Stimulated activated CD4-positive, alpha-beta T cell treated with anti-CD3 and anti-CD28 coated beads, Interleukin-15, amount 100 ng/mL, for 48 hours (primary cell): ENCODE results near the gene TLR10.
"Not testable (repeated sequence)": the region's sequence is repeated elsewhere in the genome, so short reads cannot be mapped to it uniquely, and the experiment has no call there.

Experiments
- DNase-seq, 2 donors: peaks; one replicate each; pipeline ENCODE4 v3.0.0-alpha.2; 2020; ENCODE audit warnings: low read depth in 2 of 2

Gene TLR10

GRCh38 chr4:38782452-38783108 lies at the start of gene TLR10:
TLR10 (minus strand) TSS chr4:38782990; CDS start chr4:38775590, 7,400 bp downstream.
- no peak for DNase-seq

GRCh38 chr4:38832206-38832605 lies 49.4 kb upstream of the TLR10 start:
- no peak for DNase-seq

- no peak for DNase-seq
Measured at GRCh38 chr4:38831653-38832052, 48.9 kb upstream of the TLR10 start.

- DNase-seq, result no peak
Measured at GRCh38 chr4:38829237-38829636, 46.4 kb upstream of the TLR10 start.

GRCh38 chr4:38823766-38824165 lies 41.0 kb upstream of the TLR10 start:
- DNase-seq, result no peak

- no peak for DNase-seq
Measured at GRCh38 chr4:38822748-38823303, 40.0 kb upstream of the TLR10 start.

- DNase-seq, result no peak
Measured at GRCh38 chr4:38821739-38822138, 38.9 kb upstream of the TLR10 start.

DNA sequence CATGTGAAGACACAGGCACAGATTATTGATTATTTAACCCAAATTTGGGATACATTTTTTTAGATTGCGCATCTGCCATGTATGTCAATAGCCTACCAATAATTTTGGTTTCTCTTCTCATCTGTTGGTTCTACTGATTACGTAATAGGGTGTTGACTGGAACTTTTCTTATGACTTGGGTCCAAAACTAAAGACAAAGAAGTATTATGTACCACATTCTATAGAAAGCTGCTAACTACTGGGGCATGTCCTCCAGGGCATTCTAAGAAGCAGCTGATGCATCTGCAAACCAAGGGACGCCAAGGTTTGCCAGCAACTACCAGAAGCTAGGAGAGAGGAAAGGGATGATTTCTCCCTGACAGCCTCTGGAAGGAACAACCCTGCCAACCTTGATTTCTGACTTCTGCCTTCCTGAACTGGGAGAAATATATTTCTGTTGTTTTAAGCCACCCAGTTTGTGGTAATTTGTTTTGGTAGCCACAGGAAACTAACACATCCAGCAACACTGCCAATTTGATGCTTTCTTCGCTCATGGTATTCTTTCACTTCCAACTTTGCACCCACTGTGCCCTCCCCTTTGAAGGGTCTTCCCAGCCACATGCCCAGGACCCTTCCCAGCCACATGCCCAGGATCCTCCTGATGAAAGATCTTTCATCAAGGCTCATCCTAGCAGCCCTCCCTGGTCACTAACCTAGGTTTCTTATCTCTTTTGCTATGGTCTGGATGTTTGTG lies 37.7 kb upstream of the TLR10 start:
- DNase-seq, result no peak

- DNase-seq, result no peak
Measured at GRCh38 chr4:38819569-38819968, 36.8 kb upstream of the TLR10 start.

DNA sequence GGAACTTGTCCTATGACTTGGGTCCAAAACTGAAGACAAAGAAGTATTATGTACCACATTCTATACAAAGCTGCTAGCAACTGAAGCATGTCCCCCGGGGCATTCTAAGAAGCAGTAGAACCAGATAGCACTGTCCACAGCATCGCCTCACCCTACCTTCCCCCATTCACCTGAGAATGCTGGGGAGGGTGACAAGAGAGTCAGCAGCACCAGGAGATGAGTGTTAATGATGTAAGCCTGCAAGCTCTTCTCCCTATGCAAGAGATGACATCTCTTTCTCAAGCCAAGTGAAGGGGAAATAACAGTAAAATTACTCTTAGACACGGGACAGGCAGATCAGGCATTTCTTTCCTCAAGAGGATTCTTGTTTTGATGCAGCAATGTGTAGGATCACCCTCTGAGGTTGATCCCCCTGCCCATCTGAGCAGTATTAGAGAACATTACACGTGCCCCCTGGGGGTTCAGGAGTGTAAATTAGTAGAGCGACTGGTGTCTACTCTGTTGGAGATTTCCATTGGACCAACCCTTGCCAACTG lies 35.7 kb upstream of the TLR10 start:
- DNase-seq, result no peak

DNA sequence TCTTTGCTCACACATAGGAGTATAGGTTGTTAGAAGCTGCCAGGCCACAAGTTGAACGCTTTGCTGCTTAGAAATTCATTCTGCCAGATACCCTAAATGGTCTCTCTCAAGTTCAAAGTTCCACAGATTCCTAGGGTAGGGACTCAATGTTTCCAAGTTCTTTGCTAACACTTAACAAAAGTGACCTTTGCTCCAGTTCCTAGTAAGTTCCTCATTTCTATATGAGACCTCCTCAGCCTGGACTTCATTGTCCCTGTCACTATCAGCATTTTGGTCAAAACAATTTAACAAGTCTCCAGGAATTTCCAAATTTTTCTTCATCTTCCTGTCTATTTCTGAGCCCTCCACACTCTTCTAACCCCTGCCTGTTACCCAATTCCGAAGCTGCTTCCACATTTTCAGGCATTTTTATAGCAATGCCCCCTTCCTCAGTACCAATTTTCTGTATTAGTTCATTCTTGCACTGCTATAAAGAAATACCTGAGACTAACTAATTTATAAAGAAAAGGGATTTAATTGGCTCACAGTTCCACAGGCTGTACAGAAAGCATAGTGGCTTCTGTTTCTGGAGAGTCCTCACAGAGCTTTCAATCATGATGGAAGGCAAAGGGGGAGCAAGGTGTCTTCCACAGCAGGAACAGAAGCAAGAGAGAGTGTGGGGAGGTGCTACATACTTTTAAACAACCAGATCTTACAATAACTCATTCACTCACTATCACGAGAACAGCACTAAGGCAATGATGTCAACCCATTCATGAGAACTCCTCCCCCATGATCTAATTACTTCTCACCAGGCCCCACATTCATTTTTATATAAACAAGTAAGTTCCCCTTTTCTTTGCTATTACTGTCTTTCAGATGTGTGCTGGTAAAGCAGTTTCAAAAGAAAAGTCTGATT lies 33.3 kb upstream of the TLR10 start:
- no peak for DNase-seq

- no peak for DNase-seq
Measured at GRCh38 chr4:38814386-38814785, 31.6 kb upstream of the TLR10 start.

DNA sequence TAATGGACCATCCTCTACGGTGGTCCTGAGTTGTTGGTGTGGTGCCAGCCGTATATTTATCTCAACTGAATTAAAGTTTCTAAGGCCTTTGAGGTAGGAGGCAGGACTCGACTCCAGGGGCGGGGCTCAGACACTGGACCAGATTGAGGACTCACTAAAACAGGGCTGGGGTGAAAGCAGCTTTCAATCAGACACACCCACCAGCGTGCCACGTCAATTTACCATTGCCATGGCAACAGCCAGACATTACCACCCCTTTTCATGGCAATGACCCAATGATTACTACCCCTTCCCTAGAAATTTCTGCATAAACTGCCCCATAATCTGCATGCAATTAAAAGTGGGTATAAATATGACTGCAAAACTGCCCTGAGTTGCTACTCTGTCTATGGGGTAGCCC lies 28.5 kb upstream of the TLR10 start:
- DNase-seq, result no peak

GRCh38 chr4:38807462-38807861 lies 24.7 kb upstream of the TLR10 start:
- not testable (repeated sequence) for DNase-seq

GRCh38 chr4:38806251-38806650 lies 23.5 kb upstream of the TLR10 start:
- DNase-seq, result not testable (repeated sequence)

DNA sequence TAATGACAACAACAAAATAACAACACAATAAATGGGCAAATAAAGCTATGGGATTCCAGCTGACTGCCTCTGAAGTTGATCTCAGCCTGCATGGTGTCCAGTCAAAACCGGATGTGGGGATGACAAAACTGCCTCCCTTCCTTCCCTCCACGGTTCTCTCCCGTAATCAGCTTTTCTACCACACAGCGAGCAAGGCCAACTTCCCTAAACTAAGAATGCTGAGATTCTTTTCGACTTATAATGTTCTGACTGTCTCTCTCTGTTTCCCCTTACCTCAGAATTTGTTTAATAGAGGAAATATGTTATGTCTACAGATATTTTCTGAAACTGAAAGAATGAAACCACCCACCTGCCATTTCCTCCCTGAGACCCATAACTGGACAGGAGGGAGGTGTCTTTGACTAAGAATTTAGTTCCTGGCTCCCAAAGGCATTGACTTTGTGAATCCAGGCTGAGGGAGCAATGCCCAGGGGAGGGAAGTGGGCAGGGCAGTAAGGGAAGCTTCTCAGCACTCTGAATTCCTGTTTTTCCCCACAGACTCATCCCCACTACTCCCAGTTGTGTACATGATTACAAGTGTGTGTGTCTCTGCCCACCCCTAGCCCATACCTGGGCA lies 22.8 kb upstream of the TLR10 start:
- peak in 1 of 2 donors; percentile 3 for DNase-seq

- DNase-seq, result no peak
Measured at GRCh38 chr4:38804654-38805295, 22.0 kb upstream of the TLR10 start, which contains the start of gene TLR1. TLR1 (minus strand) TSS chr4:38804791; CDS start chr4:38798831, 5,960 bp downstream.

DNA sequence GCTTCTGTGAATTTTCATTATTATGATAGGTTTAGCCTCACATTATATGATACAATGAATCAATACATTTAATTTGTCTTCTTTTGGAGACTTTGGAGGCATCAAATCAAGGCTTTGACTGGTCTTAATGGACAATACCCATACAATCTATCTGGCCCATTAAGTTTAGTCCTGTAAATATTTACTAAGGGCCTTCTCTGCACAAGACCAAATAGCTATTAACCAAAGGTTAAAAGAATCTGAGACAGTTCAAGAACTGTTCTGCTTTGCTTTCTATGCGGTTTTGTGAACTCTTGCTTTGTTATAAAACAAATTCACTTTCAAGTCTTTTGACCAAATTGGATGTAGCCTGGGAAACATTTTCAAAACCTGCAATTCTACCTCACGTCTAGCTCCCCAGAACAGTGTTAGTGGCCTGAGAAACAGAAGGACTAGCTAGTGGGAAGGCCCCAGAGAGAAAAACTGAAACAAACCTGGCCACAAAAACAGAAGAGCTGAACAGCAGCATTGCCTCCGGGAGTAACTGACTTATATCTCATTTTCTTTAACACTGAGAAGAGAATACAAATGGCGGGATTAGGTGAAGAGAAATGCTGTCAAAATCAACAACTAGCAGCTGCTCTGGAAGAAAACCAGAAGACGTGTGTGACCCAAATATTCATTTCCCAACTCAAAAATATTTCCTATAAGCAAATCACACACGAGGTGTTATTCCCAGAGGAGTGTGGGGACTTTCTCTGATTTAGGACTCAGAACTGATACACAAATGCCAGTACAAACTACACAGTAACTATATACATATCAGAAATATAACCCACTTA lies 21.3 kb upstream of the TLR10 start:
- DNase-seq, result no peak

- DNase-seq, result no peak
Measured at GRCh38 chr4:38802561-38803355, 20.0 kb upstream of the TLR10 start.
